ENCODE data around the gene SELENOM. TPM values are rescaled to one million over a fixed set of nuclear protein-coding genes. Genes with fewer than 3 reads are reported as not detected.
"Not testable (repeated sequence)": the region's sequence is repeated elsewhere in the genome, so short reads cannot be mapped to it uniquely, and the experiment has no call there.

SELENOM gene
- total RNA-seq, 1 donor from 2014 or later: 86.8 TPM

DNA sequence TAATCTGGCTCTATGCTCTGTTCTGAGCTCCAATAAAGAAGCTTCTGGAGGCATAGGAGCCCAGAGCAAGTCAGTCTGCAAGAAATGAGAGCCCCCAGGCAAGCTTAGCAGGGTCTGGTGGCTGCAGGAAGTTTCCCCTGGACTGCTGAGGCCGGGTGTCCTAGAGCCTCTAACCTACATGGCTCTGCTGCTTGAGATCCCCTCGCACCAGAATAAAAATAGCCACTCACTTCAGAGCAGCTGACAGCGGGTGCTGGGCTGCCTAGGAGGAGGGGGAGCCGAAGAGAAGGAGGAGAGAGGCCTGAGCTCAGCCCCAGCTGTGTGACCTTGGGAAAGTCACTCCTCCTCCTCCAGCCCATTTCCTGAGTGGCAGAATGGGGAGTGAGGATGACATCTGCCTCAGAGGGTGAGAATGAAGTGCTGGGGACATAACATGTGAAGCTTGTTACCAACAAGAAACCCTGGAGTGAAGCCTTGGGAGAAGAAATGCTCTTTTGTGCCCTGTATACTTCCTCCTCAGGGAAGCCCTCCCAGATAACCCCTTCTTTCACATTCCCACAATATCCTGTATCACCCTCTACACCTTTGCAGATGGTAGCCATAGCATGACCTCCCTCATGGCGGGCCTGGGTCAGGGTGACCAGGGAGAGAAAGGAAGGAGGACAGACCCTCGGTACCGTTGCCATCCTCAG lies 11.8 kb upstream of the SELENOM start:
- H3K27ac ChIP-seq: no peak overlapping the region
- H3K36me3 ChIP-seq: no peaks in the 10 kb centered on the region
- no peaks in the 10 kb centered on the region for H3K27me3 ChIP-seq (ENCODE audit: low read depth)
- H3K4me1 ChIP-seq: peaks cover 7% of the 10 kb centered on the region
- TF ChIP-seq CTCF (IDR thresholded peaks at IDR 0.05): no peak
- no peak overlapping the region for H3K4me3 ChIP-seq
- ATAC-seq (no peak), DNase-seq (no peak)
- intact Hi-C loops (cut with DNase I): no loop called here
- no peaks in the 10 kb centered on the region for H3K9me3 ChIP-seq

DNA sequence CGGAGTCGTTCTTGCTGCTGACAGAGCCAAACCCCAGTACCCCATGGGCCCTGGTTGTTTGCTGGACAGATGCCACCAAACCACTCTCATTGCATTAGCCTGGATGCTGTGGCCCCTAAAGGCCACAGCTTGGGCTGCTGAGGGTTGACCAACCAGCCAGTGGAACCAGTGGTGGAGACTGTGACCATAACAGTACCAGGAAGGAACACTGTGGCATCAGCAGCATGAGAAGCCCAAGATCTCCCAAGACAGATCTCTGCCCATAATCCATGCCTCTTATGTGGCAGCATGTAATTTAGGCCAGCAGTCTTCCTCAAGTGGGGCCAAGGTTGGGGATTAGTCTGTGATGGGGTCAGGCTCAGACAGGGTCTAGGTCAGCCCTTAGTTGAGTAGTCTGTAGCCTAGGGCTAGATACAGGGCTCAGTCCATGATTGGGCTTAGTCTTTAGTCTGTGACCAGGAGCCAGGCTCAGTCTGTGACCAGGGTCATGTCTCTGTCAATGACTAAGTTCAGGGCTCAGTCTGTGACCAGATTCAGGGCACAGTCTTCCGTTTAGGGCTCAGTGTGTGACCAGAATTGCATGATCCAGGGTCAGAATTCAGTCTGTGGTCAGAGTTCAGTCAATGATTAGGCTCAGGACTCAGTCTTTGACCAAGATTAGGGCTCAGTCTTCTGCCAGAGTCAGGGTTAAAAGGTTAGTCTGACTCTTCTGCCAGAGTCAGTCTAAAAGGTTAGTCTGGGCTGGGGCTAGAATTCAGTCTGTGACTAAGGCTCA lies 10.9 kb upstream of the SELENOM start:
- DNase-seq: no peak
- Histone ChIP-seq H3K4me3 (no peak overlapping the region), H3K27me3 (ENCODE audit: low read depth) (no peaks in the 10 kb centered on the region), H3K36me3 (no peaks in the 10 kb centered on the region), H3K9me3 (no peaks in the 10 kb centered on the region), H3K4me1 (peaks cover 7% of the 10 kb centered on the region), H3K27ac (no peak overlapping the region)
- ATAC-seq: no peak
- TF ChIP-seq CTCF (IDR thresholded peaks at IDR 0.05): no peak
- intact Hi-C loops (cut with DNase I): no loop called here

- intact Hi-C loops (cut with DNase I): not testable (repeated sequence)
These were observed 5.3 kb upstream of the SELENOM start for GRCh38 chr22:31112547-31113091.

DNA sequence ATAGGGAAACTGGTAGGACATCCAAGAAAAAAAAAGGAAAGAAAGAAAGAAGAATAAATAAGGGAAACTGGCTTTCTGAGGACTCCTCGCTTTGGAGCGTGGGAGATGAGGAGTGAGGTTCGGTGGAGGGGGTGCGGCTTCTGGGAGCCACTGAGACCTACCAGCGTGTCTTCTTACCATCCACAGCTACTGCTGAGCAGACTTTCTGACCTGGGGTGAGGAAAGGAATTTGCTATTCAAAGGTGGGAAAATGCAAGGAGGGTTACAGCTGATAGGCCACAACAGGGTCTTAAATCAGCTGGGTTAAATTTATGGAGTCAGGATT lies 488 bp upstream of the SELENOM start:
- Histone ChIP-seq H3K4me1 (peaks cover 10% of the 10 kb centered on the region), H3K9me3 (no peaks in the 10 kb centered on the region), H3K27me3 (ENCODE audit: low read depth) (no peaks in the 10 kb centered on the region), H3K4me3 (peak overlapping the region; percentile 81), H3K36me3 (peaks cover 8% of the 10 kb centered on the region), H3K27ac (peak overlapping the region; percentile 93)
- DNase-seq (no peak), ATAC-seq (peak; percentile 1 to 20)
- intact Hi-C loops (cut with DNase I): no loop called here
- peak; percentile 8 for TF ChIP-seq CTCF (IDR thresholded peaks at IDR 0.05)

More at GRCh38 chr22:31112547-31113091, 5.3 kb upstream of the SELENOM start:
- H3K9me3 ChIP-seq; H3K36me3 ChIP-seq; H3K4me3 ChIP-seq; H3K4me1 ChIP-seq; ATAC-seq; DNase-seq; H3K27ac ChIP-seq; H3K27me3 ChIP-seq (ENCODE audit: low read depth): not testable (repeated sequence)

GRCh38 chr22:31106731-31107177 lies 614 bp downstream of the SELENOM start:
- H3K27me3 ChIP-seq (ENCODE audit: low read depth): no peaks in the 10 kb centered on the region
- H3K36me3 ChIP-seq: peaks cover 8% of the 10 kb centered on the region
- H3K4me3 ChIP-seq: peak overlapping the region; percentile 81
- no peaks in the 10 kb centered on the region for H3K9me3 ChIP-seq
- ATAC-seq (peak; percentile 31 to 41), DNase-seq (no peak)
- H3K27ac ChIP-seq: peak overlapping the region; percentile 93
- no peak for TF ChIP-seq CTCF (IDR thresholded peaks at IDR 0.05)
- H3K4me1 ChIP-seq: peaks cover 10% of the 10 kb centered on the region
- intact Hi-C loops (cut with DNase I): no loop called here
